SK-N-SH (cell line): ENCODE data around the gene LPCAT2. TPM values are rescaled to one million over a fixed set of nuclear protein-coding genes. Genes with fewer than 3 reads are reported as not detected.
A peak's percentile ranks its signal among the peaks of the same experiment; 100 is the strongest.

Experiments
- CTCF ChIA-PET: fragments of 300-600, 350-600 bp; formaldehyde crosslinking; extraction: SDS; loops from one replicate; lab custom pipeline; 2021; lab: Yijun Ruan, JAX
- POLR2A ChIA-PET: fragments of 350-600 bp; sonication (Branson Sonifier 250); formaldehyde crosslinking; extraction: SDS; loops from one replicate; lab custom pipeline; 2020; ENCODE audit warnings: antibody characterized with exemption, inconsistent platforms; lab: Yijun Ruan, JAX
- DNase-seq: peaks from one replicate; pipeline ENCODE4 v3.0.0; 2012
- H2AFZ ChIP-seq: fragments of 200-600 bp; sonication (generic); 2 replicates; pipeline ENCODE4 v1.8.1; 2016; ENCODE audit warnings: antibody characterized with exemption, mild to moderate bottlenecking, low read depth
- H3F3A ChIP-seq: fragments of 200-600 bp; sonication (generic); replicated peaks from 2 replicates; pipeline ENCODE3; 2016; ENCODE audit warnings: antibody characterized with exemption, mild to moderate bottlenecking; ENCODE audit not compliant: insufficient read depth
- H3K27ac ChIP-seq, 2 experiments: fragments of 200-500 bp in 1 of 2; fragments of 200-600 bp in 1 of 2; sonication (Bioruptor generic) in 1 of 2; sonication (generic), shearing (Covaris generic) in 1 of 2; 2 replicates each; pipeline versions ENCODE4 v1.5.1 to v1.6.1; 2014 to 2016; ENCODE audit warnings: low read depth in 2 of 2, inconsistent platforms in 1 of 2, low read length in 1 of 2, mild to moderate bottlenecking in 1 of 2, mixed read lengths in 1 of 2
- H3K27me3 ChIP-seq: fragments of 200-600 bp; sonication (generic), shearing (Covaris generic); 2 replicates; pipeline ENCODE4 v1.6.1; 2016; ENCODE audit warnings: mixed run types; ENCODE audit not compliant: insufficient read depth
- H3K36me3 ChIP-seq, 2 experiments: fragments of 200-500 bp in 1 of 2; fragments of 200-600 bp in 1 of 2; sonication (Bioruptor generic) in 1 of 2; sonication (generic) in 1 of 2; replicated peaks in 1 of 2; 2 replicates each; pipeline versions ENCODE3 to v1.5.1; 2014 to 2016; ENCODE audit warnings: low read length in 1 of 2, mild to moderate bottlenecking in 1 of 2; ENCODE audit not compliant: insufficient read depth in 2 of 2, control insufficient read depth in 1 of 2
- H3K4me1 ChIP-seq, 2 experiments: fragments of 200-500 bp in 1 of 2; fragments of 200-600 bp in 1 of 2; sonication (Bioruptor generic) in 1 of 2; sonication (generic), shearing (Covaris generic) in 1 of 2; 2 replicates each; pipeline versions ENCODE4 v1.5.1 to v1.6.1; 2014 to 2016; ENCODE audit warnings: low read depth in 1 of 2, low read length in 1 of 2, mixed run types in 1 of 2; ENCODE audit not compliant: insufficient read depth in 2 of 2, control insufficient read depth in 1 of 2
- H3K4me2 ChIP-seq: fragments of 200-600 bp; sonication (generic), shearing (Covaris generic); 2 replicates; pipeline ENCODE4 v1.6.1; 2017; ENCODE audit warnings: mixed run types
- H3K4me3 ChIP-seq, 2 experiments: fragments of 200-500 bp in 1 of 2; fragments of 200-600 bp in 1 of 2; sonication (Bioruptor generic) in 1 of 2; sonication (generic), shearing (Covaris generic) in 1 of 2; 2 replicates each; pipeline versions ENCODE4 v1.5.1 to v1.8.1; 2014 to 2016; ENCODE audit warnings: low read depth in 2 of 2, inconsistent platforms in 1 of 2, low read length in 1 of 2, mild to moderate bottlenecking in 1 of 2, mixed read lengths in 1 of 2, moderate library complexity in 1 of 2
- H3K79me2 ChIP-seq: fragments of 200-600 bp; sonication (generic); 2 replicates; pipeline ENCODE4 v1.8.1; 2017; ENCODE audit warnings: mild to moderate bottlenecking; ENCODE audit not compliant: insufficient read depth
- H3K9ac ChIP-seq: fragments of 200-600 bp; sonication (generic); 2 replicates; pipeline ENCODE4 v1.6.1; 2017; ENCODE audit warnings: mixed run types
- H3K9me2 ChIP-seq: fragments of 200-600 bp; sonication (generic); 2 replicates; pipeline ENCODE4 v1.6.1; 2017; ENCODE audit warnings: mixed run types
- H3K9me3 ChIP-seq: fragments of 200-600 bp; sonication (generic); 2 replicates; pipeline ENCODE4 v1.6.1; 2017; ENCODE audit warnings: mixed run types, mild to moderate bottlenecking, moderate library complexity
- H4K20me1 ChIP-seq: fragments of 200-600 bp; sonication (generic); 2 replicates; pipeline ENCODE4 v1.6.1; 2017; ENCODE audit warnings: mild to moderate bottlenecking, mixed run types; ENCODE audit not compliant: insufficient read depth
- CHD2 ChIP-seq: fragments of 150-350 bp; IDR thresholded peaks from 2 replicates; pipeline ENCODE4 v1.6.1; 2018; ENCODE audit warnings: low read length; ENCODE audit not compliant: partially characterized antibody
- FOSL2 ChIP-seq: IDR thresholded peaks from 2 replicates; pipeline ENCODE4 v1.4.0; 2012; ENCODE audit warnings: low read depth, mild to moderate bottlenecking, moderate library complexity, borderline replicate concordance
- FOXJ3 ChIP-seq: sonication (generic); formaldehyde crosslinking; IDR thresholded peaks from 2 replicates; pipeline ENCODE4 v1.5.1; 2020; ENCODE audit warnings: mild to moderate bottlenecking, missing genetic modification reagents
- JUND ChIP-seq: IDR thresholded peaks from 2 replicates; pipeline ENCODE4 v1.4.0; 2012
- NFIC ChIP-seq: IDR thresholded peaks from 2 replicates; pipeline ENCODE4 v1.4.0; 2012; ENCODE audit warnings: borderline replicate concordance
- NRF1 ChIP-seq: IDR thresholded peaks from 2 replicates; pipeline ENCODE4 v1.6.1; 2012; ENCODE audit warnings: low read depth, mild to moderate bottlenecking, low read length
- RAD21 ChIP-seq: IDR thresholded peaks from 2 replicates; pipeline ENCODE4 v1.6.1; 2012; ENCODE audit warnings: mild to moderate bottlenecking, low read length
- TCF12 ChIP-seq: IDR thresholded peaks from 2 replicates; pipeline ENCODE4 v1.4.0; 2012
- WGBS: methylation state at CpG from one replicate; pipeline ENCODE4 v1.1.6; 2017; ENCODE audit warnings: low lambda C conversion rate; 5-methylcytosine and 5-hydroxymethylcytosine counted together
- polyA plus RNA-seq, 3 experiments: library from polyadenylated mRNA; depleted of rRNA; stranded (reverse); fragments of >200 nt; gene quantifications; 2 replicates each; pipeline ENCODE4 v1.2.3, GENCODE V29; 2012
- TF ChIP-seq, protein P1 (sequence below): IDR thresholded peaks from 2 replicates; pipeline ENCODE4; 2012
- TF ChIP-seq, protein P2 (sequence below): IDR thresholded peaks from 2 replicates; pipeline ENCODE4 v1.4.0; 2012; ENCODE audit warnings: low read depth, borderline replicate concordance
- TF ChIP-seq, protein P3 (sequence below): IDR thresholded peaks from 2 replicates; pipeline ENCODE4 v1.4.0; 2012; ENCODE audit warnings: low read depth

LPCAT2 gene
- polyA plus RNA-seq, 1 of the 3 experiments (the other 2 are of a cell fraction): 9.1 TPM

DNA sequence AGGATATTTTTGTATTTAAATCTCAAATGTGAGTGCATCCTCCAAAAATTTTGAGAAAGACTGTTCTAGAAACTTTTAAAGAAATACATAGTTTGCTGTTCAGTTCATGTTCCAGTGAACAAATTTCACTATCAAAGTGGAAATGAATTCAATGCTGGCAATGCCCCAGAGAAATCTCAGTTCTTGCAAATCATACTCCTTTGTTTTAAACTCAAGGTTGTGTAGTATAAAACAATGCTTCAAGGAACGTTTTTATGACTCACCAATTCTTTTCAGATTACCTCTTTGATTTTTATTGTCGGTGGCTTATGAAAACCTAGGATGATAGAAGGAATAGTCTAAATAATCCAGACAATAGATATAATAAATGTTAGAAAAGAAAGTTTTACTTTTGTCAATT lies 17.6 kb downstream of the LPCAT2 start:
- H3K36me3 ChIP-seq: peaks cover 47 to 50% of the 10 kb centered on the region in 2 experiments
- H4K20me1 ChIP-seq: no peaks in the 10 kb centered on the region
- H3K4me3 ChIP-seq: no peak overlapping the region
- POLR2A ChIA-PET: no interaction called here
- H3K79me2 ChIP-seq: peaks cover 10% of the 10 kb centered on the region
- H3K9me3 ChIP-seq: peaks cover 9% of the 10 kb centered on the region; the same call in 1 of the 2 replicates
- H3K4me2 ChIP-seq: no peak overlapping the region
- no peaks in the 10 kb centered on the region for H3K9me2 ChIP-seq
- H3K27me3 ChIP-seq: no peaks in the 10 kb centered on the region
- TF ChIP-seq NRF1: no peak
- TF ChIP-seq, protein P1, sequence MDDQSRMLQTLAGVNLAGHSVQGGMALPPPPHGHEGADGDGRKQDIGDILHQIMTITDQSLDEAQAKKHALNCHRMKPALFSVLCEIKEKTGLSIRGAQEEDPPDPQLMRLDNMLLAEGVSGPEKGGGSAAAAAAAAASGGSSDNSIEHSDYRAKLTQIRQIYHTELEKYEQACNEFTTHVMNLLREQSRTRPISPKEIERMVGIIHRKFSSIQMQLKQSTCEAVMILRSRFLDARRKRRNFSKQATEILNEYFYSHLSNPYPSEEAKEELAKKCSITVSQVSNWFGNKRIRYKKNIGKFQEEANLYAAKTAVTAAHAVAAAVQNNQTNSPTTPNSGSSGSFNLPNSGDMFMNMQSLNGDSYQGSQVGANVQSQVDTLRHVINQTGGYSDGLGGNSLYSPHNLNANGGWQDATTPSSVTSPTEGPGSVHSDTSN: peak; percentile 18; the same call in 1 of the 2 replicates
- TF ChIP-seq TCF12: no peak
- TF ChIP-seq JUND: peak; percentile 39
- TF ChIP-seq FOXJ3 (CRISPR knock-in tag): no peak
- peak; percentile 41; the same call in 1 of the 2 replicates for TF ChIP-seq FOSL2
- TF ChIP-seq, protein P2, sequence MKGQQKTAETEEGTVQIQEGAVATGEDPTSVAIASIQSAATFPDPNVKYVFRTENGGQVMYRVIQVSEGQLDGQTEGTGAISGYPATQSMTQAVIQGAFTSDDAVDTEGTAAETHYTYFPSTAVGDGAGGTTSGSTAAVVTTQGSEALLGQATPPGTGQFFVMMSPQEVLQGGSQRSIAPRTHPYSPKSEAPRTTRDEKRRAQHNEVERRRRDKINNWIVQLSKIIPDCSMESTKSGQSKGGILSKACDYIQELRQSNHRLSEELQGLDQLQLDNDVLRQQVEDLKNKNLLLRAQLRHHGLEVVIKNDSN: no peak
- TF ChIP-seq, all 33 proteins: peak for 3
- no peak overlapping the region for H2AFZ ChIP-seq
- H3K4me1 ChIP-seq: no peaks in the 10 kb centered on the region; a peak in 1 of 4 replicates
- H3F3A ChIP-seq: peaks cover 19% of the 10 kb centered on the region
- no peak overlapping the region for H3K9ac ChIP-seq
- no peak for DNase-seq
- CTCF ChIA-PET: interaction anchor here (1.7 kb wide), 1 partner anchor 61 kb away, joined by 8 read pairs; no protein-coding TSS in a partner anchor
- WGBS: 39% methylated on average over 2 of the region's 2 CpGs
- peak overlapping the region; percentile 11 to 57; a peak in 3 of 4 replicates for H3K27ac ChIP-seq

DNA sequence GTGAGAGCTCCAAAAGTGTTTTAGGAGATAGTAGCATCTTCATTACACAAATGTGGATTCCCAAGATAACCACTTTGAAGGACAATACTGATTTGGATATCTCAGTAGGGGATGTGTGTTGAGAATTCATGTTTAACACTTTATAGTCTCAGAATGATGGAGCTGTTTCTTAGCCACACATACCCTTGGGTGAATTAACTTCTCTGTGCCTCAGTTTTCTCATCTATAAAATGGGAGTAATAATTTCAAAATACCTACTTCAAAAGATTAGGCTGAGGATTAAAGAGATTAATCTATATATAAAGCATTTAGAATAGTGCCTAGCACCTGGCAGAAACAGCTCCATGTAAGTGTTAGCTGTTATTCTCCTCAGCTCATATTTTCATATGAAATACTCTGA lies 19.0 kb downstream of the LPCAT2 start:
- ChIA-PET POLR2A (no interaction called here), CTCF (interaction anchor here (1.4 to 2.7 kb wide), 3 partner anchors 10 to 63 kb away, joined by 4 to 21 read pairs (median 4); no protein-coding TSS in a partner anchor)
- no peak for DNase-seq
- Histone ChIP-seq H3K9me3 (no peaks in the 10 kb centered on the region), H3K27me3 (no peaks in the 10 kb centered on the region), H3F3A (peaks cover 11% of the 10 kb centered on the region), H4K20me1 (no peaks in the 10 kb centered on the region), H2AFZ (no peak overlapping the region), H3K9ac (no peak overlapping the region), H3K79me2 (0 out of 2 replicates have a peak, but pooled peaks cover 3% of the 10 kb centered on the region), H3K36me3 (peaks cover 51 to 58% of the 10 kb centered on the region in 2 experiments), H3K4me1 (peaks cover 0 to 2% of the 10 kb centered on the region in 2 experiments; a peak in 2 of 4 replicates), H3K9me2 (no peaks in the 10 kb centered on the region), H3K4me3 (no peak overlapping the region), H3K4me2 (no peak overlapping the region)
- TF ChIP-seq, protein P2: no peak
- TF ChIP-seq NFIC (no peak), CHD2 (no peak), RAD21 (no peak)
- TF ChIP-seq, protein P3, sequence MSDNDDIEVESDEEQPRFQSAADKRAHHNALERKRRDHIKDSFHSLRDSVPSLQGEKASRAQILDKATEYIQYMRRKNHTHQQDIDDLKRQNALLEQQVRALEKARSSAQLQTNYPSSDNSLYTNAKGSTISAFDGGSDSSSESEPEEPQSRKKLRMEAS: no peak
- TF ChIP-seq, all 33 proteins: peak for 0
- no peak overlapping the region for H3K27ac ChIP-seq
